UCSD-AML1 (cell line): ENCODE measurements around the gene SERBP1.
"Not testable (repeated sequence)": the region's sequence is repeated elsewhere in the genome, so short reads cannot be mapped to it uniquely, and the experiment has no call there.

Experiments used
- DNase-seq: peaks from one replicate; lab custom pipeline; 2025; ENCODE audit not compliant: unreplicated experiment; lab: John Stamatoyannopoulos, UW

The SERBP1 gene

DNA sequence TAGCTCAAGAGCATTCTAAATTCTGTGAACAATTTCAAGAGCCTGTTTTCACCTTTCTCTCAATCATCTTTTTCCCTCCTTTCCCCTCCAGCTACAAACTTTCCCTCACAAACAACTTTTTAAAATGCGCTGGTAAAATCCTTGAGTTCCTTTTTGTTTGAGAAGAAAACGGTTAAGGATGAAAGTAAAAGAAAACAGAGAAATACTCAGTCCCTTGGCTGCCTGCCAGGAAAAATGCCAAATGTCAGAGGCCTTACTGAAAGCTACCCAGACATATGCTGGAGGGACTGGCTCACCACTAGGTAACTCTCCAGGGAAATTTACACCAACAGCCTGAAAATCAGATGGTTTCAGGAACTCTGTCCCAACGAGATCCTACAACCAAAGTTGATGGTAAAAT lies 11.0 kb upstream of the SERBP1 start:
- peak; percentile 23 for DNase-seq

DNA sequence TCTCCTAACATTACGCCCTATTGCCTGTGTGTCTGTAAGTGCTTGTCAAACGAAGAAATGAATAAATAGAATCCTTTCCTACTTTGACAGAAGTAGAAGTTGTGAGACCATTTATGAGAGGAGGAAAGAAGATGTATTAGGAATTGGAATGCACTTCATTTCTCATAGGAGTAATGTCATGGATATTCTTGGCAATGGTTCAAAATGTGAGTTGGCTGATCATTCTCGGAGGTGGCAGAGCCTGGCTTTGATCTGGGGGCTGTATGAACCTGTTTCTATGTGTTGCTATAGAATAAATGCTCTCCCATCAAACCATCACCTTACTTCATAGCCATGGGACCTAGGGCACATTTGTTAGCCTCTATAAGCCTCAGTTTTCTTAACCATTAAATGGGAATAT lies 10.1 kb upstream of the SERBP1 start:
- no peak for DNase-seq

DNA sequence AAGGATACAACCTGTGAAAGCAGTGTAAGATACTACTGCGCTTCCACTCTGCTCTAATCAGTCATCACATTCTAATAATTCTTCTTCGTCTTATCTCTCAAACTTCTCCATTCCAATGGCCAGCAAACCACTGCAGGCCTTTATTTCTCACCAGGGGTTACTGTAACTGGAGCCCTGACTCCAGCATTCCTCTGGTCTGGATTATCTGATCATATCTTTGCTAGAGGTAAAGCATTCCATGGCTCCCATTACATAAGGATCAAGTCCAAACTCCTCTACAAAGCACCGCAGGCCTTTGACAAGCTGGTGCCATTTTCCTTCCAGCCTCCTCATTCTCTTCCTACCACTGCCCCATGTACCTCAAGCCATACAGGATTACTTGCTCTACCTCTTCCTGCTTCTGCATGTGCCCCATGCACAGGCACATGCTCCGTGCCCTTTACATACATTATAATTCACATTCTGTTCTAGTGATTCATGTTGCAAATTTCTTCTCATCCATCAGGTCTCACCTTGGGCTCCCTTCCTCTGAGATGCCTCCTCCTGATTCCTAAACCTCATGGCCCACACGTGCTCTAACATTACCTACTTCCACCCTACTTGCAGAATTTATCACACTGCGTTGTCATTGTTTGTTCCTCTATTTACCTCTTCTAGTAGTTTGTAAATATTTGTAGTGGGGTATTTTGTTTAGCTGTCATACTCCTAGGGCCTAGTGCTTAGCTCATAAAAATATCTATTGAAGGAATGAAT lies 9.3 kb upstream of the SERBP1 start:
- no peak for DNase-seq

DNA sequence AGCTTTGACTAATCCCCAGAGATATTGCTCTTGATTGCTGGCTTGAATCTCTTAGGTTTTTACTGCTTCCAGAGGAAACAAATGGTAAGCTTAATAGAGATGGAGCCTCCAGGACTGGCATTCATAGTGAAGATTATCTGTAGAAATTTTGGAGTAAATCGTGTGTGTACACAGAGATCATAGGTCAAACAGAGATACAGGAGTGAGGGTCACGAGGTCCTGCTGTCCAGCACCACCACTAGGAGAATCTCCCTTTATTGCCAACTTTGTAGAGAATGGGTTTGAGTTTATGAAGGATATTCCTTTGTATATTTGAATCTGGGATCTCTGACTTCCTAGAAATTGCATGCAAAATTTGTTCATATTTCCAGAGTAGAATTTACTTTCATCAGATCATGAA lies 7.8 kb upstream of the SERBP1 start:
- no peak for DNase-seq

DNA sequence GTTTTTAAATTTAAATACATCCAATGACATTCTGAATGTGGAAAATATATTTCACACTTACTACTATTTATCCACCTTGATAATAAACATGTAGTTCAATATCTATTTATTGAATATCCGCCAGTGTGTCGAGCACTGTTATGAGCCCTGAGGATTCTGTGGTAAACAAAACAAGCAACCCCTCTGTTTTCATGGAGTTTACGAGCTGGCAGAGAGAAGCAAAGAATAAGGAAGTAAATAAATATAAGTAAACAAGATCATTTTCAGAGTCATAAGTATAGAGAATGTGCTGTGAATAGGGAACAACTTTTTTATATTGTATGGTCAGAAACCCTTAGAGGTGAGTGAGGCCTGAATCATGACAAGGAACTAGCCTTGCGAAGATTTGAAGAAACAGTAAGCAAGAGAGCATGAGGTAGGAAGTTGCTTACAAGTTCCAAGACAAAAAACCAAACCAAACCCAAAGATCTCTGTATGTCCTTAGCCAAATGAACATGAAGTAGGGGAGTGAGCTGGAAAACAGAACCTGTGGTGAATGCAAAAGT lies 6.4 kb upstream of the SERBP1 start:
- no peak for DNase-seq

DNA sequence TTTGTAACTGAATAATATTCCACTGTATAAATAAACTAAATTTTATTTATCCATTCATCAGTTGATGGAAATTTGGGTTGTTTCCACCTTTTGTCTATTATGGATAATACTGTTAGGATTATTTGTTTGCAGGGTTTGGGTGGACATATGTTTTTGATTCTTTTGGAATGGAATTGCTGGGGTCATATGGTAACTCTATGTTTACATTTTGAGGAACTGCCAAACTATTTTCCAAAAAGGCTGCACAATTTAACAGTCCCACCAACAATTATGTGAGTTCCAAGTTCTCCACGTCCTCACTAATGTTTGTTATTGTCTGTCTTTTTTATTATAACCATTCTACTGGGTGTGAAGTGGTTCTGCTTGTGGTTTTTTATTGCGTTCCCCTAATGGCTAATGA lies 4.3 kb upstream of the SERBP1 start:
- DNase-seq: no peak

DNA sequence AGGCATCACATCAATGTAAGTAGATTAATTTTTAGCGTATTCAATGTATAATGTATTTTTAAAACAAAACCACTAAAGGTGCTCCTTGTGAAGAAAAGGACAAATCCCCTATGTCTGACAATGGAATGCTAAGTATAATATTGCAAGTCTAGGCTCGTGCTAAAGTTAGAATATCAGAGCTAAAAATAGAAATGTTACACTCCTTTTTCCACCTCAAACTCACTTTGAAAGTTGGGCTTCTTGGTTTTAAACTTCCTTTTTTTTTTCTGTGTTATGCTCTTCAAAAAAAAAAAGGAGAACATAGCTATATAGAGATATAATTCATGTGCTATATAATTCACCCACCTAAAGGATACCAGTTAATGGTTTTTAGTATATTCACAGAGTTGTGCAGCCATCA lies 3.6 kb upstream of the SERBP1 start:
- no peak for DNase-seq

DNA sequence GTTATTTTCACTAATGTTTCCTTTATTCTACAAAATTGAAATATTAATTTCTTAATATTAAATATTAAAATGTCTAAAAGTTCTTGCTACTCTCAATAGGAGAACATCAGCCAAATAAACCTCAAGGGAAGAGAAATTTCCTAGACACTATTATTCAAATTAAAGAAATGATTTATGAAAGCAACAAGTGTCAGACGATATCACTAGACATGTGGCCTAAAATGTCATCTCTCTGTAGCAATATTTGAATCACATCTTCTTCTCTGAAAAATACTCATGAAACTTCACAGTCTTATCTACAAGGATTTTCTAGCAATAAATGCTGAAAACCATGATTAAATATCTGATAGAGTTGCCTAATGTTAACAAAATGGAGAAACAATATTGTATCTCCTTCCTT lies 2.5 kb upstream of the SERBP1 start:
- DNase-seq: no peak

DNA sequence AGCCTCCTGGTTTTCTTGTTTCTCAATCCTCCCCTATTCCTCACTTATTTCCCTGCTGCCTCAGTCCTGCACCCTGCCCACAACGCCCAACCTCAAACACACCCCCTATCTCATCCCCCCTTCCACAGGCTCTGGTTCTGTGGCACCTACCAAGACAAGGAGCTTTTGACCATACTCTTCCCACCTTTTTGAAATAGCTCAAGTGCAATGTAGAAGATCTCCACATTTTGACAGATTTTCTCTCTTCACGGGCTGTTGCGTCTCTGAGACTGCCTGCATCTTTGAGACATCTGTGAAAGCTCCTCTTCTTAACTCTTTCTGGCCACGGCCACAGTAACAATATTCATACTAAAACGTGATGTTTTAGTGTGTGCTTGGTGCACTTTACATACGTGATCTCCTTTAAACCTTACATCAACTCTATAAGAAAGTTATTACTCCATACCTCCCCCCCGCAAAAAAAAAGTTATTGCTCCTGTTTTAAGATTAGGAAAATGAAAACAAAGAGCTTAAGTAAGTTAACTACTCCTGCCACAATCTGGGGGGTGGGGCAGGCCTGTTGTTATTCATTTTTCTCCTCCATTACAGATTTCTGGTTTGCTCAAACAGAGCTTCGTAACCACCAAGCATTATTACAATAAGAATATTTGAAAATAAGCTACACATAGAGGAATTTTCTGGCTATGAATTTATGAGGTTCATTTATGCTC lies 1.8 kb upstream of the SERBP1 start:
- DNase-seq: no peak

DNA sequence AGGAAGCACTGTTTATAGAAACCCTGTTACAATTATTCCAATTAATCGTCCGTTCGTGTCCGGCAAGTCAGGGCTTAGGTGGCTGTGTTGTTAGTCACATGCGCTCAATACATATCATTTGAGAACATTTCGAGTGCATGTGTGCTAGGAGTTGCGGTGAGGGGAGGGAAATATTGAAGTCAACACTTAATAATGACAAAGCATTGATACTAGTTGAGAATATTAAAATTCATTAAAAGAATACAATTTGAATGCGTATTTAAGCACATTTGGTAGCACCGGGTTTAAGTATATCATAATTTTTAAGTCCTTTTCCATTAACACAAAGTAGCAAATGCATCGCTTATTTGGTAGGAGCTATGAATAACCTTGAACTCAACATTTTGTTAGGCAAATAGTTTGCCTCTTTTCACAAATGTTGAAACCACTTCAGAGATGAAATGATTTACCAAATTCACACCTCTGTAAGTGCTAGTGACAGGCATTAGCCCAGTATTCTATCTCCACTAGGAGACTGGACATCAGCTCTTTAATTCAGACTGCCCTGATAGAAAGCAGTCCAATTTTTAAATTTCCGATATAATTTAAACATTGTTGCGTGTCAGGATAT lies 1.1 kb upstream of the SERBP1 start:
- no peak for DNase-seq

DNA sequence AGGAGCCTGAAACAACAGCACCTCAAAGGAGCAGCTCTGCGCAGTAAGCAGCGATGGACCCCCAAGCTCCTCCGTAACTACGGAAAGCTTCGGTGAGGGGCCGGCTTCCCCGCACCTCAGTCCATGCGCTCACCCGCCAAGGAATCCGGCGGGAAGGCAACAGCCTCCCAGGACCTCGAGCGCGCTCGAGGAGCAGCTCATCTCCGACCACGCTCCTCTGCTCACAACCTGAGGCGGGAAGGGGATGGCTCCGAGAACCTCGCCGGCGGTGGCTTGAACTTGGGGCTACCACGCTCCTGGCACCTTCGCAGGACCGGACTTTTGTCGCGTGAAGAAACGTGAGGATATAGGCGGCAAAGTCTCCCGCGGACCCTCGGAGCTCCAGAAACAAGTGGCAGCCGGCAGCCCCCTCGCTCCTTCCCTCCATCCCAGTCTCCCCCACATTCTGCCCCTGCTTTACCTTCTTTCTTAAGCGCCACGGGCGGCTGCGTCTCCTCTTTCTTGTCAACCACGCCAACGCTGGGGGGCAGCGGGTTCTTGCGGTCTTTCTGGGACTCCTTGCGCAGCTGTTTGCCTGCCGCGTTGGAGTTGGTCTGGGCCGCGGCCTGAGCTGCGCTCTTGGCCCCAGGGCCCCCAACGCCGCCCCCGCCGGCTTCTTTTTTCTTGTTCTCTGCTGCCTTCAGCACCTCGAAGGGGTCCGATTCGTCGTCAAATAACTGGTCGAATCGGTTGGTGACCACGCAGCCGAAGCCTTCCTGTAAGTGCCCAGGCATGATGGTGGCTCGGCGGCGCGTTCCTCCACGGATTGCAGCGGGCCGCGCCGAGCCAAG lies 459 bp downstream of the SERBP1 start:
- DNase-seq: no peak

DNA sequence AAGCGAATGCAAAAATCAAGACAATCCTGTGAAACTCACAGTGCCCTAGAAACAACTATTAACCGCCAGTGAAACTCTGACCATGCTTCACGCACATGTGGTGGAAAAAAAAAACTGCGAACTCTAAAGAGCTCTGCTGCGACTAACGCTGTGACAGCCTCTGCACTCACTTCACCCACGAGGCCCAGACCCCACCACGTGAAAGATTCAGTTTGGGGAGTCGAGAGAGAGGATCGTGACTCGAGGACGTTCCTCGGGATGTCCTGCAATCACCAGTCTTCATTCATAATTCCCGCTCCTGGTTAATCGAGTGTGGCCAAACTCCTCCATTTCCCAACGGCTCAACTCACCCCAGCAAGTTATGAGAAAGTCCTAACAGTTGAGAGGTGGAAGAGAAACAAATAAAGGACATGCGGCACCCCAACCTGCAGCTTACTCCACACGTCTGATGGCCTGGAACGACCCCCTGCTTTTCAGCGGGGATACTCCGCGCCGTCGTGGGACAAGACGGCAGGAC lies 1.1 kb downstream of the SERBP1 start:
- no peak for DNase-seq

DNA sequence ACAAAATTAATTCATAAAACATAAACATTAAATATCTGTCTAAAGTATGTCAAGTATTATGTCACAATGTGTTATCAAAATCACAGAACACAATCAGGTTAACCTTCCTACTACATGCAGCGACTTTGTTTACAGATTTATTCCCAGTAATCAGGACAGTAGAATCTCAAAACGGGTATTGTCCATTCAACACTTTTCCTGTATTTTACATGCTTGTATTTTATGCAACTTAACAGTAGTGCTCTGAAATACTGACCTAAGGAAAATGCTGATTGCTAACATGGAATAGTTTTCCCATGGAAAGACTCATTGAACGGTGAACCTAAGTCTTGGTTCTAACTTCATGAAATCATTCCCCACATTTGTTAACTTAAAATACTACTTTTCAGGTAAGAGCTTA lies 2.3 kb downstream of the SERBP1 start:
- DNase-seq: no peak

DNA sequence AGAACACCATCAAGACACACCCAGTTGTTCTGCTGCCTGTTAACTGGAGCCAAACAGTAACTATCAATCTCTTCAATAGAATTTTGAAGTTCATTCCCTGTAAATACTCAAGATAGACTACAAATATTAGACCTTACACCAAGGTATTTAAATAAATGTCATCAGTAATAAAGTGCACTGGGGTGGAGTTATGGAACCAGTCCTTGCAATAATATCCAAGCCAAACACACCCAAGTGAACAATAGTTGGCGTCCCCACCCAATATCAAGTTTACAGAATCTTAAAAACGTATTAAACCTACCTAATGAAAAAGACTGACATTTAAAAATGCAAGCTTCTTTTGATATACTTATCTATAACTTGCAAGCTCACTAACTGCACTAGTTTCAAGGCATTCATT lies 2.7 kb downstream of the SERBP1 start:
- DNase-seq: no peak

DNA sequence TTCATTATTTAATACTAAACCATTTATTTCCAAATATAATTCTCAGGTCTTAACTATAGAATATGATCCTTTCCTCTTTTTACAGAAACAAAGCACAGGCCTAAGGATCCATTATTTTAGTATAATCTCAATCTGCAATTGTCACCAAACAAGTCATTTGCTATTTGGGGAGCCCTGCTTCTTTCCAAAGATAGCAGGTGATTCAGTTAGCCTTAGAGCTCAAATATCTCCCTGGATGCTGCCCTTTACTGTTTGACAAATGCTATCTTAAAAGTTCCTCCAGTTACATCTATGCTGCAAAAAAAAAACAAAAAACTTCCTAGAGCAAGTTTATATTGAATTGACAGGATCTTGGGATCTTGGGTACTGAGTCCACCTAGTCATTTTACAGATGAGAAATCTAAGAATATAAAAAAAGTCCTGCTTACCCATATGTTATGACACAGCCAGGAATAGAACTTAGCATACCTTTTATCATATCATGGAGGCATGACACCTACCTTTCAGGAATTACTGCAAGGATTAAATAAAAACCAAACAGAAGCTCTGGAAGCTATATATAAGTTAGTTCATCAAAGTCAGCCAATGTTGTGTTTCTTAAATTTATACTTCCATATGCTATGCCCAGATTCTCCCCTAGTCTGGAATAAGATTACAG lies 9.2 kb downstream of the SERBP1 start:
- DNase-seq: no peak

DNA sequence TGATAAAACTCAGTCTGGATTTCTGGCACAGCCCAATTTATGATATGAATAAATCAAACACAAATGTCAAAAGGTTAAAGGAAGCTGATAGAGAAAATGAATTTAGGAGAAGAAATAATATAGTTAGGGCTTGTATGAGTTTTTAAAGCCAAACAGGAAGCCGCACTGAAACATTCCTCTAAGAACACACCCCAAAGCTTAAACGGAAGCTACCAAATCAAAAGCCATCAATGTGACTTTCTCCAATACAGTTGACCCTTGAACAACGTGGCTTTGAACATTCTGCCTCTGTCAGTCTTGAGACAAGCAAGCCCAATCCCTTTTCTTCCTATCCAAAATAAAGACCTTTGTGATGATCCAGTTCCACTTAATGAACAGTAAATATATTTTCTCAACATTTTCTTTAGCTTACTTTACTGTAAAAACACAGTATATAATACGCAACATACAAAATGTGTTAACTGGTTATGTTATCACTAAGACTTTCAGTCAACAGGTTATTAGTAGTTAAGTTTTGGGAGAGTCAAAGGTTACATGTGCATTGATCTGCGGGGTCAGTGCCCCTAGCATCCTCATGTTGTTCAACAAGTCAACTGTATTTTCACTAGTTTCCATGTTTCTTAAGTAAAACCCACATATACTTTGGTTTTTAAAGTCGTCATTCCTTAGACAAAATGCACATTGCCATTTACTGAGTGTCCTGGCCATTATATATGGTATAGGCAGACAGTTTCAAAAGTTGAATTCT lies 11.2 kb downstream of the SERBP1 start:
- no peak for DNase-seq

DNA sequence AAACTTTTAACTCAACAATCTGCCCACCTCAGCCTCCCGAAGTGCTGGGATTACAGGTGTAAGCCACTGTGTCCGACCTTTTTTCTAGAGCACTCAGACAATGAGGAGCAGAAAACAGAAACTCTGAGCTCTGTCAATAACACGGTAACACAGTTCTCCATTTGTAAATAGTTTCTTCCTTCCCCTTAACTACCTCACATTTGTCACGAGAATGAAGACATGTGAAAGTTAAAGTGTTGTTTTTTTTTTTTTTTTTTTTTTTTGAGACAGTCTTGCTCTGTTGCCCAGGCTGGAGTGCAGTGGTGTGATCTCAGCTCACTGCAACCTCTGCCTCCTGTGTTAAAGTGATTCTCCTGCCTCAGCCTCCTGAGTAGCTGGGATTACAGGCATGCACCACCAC lies 12.5 kb downstream of the SERBP1 start:
- not testable (repeated sequence) for DNase-seq

DNA sequence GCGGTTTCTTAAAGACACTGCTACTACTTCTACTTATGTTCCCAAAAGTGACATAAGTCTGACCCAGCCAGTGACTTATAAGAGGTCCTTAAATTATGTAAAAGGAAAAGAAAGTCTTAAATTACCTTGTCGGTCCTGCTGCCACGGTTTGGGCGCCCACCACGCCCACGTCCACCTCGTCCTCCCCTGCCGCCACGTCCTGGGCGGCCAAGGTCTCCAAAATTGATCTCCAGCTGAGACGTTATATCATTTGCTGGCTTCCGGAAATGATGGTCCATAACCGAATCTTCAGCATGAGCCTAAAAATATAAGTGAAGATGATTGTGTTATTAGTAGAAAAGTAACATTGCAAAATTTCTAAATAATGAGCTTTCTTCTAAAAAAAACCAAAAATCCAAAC lies 15.2 kb downstream of the SERBP1 start:
- no peak for DNase-seq

DNA sequence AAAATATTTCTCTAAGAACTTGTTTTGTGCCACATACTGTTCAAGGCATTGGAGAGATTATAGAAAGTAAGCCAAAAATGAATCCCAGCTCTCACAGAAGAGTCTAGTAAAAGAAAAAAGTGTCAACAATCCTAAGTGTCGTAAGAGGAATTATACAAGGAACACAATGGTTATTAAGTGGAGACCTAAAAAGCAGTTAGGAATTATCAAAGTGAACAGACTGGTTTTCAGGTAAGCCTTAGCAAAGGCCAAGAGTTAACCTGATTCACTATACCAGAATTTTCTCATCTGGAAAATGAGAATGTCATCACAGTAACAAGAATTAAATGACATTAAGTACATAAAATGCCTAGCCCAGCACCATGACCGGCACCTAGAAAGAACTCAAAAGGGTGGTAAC lies 15.6 kb downstream of the SERBP1 start:
- DNase-seq: no peak

DNA sequence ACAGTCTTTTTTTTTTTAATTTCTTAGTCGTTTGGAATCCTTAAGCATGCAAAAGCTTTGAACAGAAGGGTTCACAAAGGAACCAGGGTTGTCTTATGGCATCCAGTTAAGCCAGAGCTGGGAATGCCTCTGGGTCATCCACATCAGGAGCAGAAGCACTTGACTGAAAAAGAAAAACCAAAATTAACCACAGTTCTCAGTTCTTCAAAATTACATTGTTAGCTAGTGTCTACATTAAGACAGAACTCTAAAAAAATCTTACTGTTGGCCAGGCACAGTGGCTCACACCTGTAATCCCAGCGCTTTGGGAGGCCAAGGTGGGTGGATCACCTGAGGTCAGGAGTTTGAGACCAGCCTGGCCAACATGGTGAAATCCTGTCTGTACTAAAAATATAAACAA lies 17.1 kb downstream of the SERBP1 start:
- not testable (repeated sequence) for DNase-seq
